ENCODE data around the gene OPRD1. TPM values are rescaled to one million over a fixed set of nuclear protein-coding genes. Genes with fewer than 3 reads are reported as not detected.
"Not testable (repeated sequence)": the region's sequence is repeated elsewhere in the genome, so short reads cannot be mapped to it uniquely, and the experiment has no call there.

OPRD1 gene
- under 0.01 TPM in 1 of 2 replicates, not detected in the other for total RNA-seq

GRCh38 chr1:28811766-28812668 lies at the start of gene OPRD1:
Gene OPRD1 (plus strand): TSS chr1:28812170. CDS start chr1:28812384, 214 bp downstream.
- DNase-seq (ENCODE audit: extremely low read depth, low read depth, low spot score): no peak

- DNase-seq (ENCODE audit: extremely low read depth, low read depth, low spot score): no peak
Measured at GRCh38 chr1:28766532-28767183, 45.3 kb upstream of the OPRD1 start.

- no peak for DNase-seq (ENCODE audit: extremely low read depth, low read depth, low spot score)
Measured at GRCh38 chr1:28770601-28771165, 41.3 kb upstream of the OPRD1 start.

- DNase-seq (ENCODE audit: extremely low read depth, low read depth, low spot score): not testable (repeated sequence)
Measured at GRCh38 chr1:28771921-28772320, 40.0 kb upstream of the OPRD1 start.

GRCh38 chr1:28773105-28773504 lies 38.9 kb upstream of the OPRD1 start:
- DNase-seq (ENCODE audit: extremely low read depth, low read depth, low spot score): no peak

GRCh38 chr1:28775121-28775942 lies 36.6 kb upstream of the OPRD1 start:
- DNase-seq (ENCODE audit: extremely low read depth, low read depth, low spot score): no peak

GRCh38 chr1:28776341-28776740 lies 35.6 kb upstream of the OPRD1 start:
- no peak for DNase-seq (ENCODE audit: extremely low read depth, low read depth, low spot score)

GRCh38 chr1:28778021-28778420 lies 33.9 kb upstream of the OPRD1 start:
- DNase-seq (ENCODE audit: extremely low read depth, low read depth, low spot score): no peak

- no peak for DNase-seq (ENCODE audit: extremely low read depth, low read depth, low spot score)
Measured at GRCh38 chr1:28779751-28780408, 32.1 kb upstream of the OPRD1 start.

- no peak for DNase-seq (ENCODE audit: extremely low read depth, low read depth, low spot score)
Measured at GRCh38 chr1:28781305-28781704, 30.7 kb upstream of the OPRD1 start.

GRCh38 chr1:28782011-28782410 lies 30.0 kb upstream of the OPRD1 start:
- DNase-seq (ENCODE audit: extremely low read depth, low read depth, low spot score): no peak

- DNase-seq (ENCODE audit: extremely low read depth, low read depth, low spot score): no peak
Measured at GRCh38 chr1:28783363-28783762, 28.6 kb upstream of the OPRD1 start.

- DNase-seq (ENCODE audit: extremely low read depth, low read depth, low spot score): no peak
Measured at GRCh38 chr1:28789412-28789811, 22.6 kb upstream of the OPRD1 start.

- no peak for DNase-seq (ENCODE audit: extremely low read depth, low read depth, low spot score)
Measured at GRCh38 chr1:28789816-28790215, 22.2 kb upstream of the OPRD1 start.

GRCh38 chr1:28790377-28791035 lies 21.5 kb upstream of the OPRD1 start:
- DNase-seq (ENCODE audit: extremely low read depth, low read depth, low spot score): no peak

- DNase-seq (ENCODE audit: extremely low read depth, low read depth, low spot score): not testable (repeated sequence)
Measured at GRCh38 chr1:28791929-28792328, 20.0 kb upstream of the OPRD1 start.

- no peak for DNase-seq (ENCODE audit: extremely low read depth, low read depth, low spot score)
Measured at GRCh38 chr1:28792644-28793121, 19.3 kb upstream of the OPRD1 start.

GRCh38 chr1:28794582-28794981 lies 17.4 kb upstream of the OPRD1 start:
- not testable (repeated sequence) for DNase-seq (ENCODE audit: extremely low read depth, low read depth, low spot score)

GRCh38 chr1:28796352-28797211 lies 15.4 kb upstream of the OPRD1 start:
- no peak for DNase-seq (ENCODE audit: extremely low read depth, low read depth, low spot score)
